HG02642 (cell line): ENCODE data around the gene TMC8.
"Not testable (repeated sequence)": the region's sequence is repeated elsewhere in the genome, so short reads cannot be mapped to it uniquely, and the experiment has no call there.

ENCODE experiments used
- ATAC-seq: cut with Tn5 transposase; IDR thresholded peaks from one replicate; pipeline ENCODE4 v1.9.1; 2021; ENCODE audit warnings: mild to moderate bottlenecking; ENCODE audit not compliant: unreplicated experiment, poor library complexity

The TMC8 gene

DNA sequence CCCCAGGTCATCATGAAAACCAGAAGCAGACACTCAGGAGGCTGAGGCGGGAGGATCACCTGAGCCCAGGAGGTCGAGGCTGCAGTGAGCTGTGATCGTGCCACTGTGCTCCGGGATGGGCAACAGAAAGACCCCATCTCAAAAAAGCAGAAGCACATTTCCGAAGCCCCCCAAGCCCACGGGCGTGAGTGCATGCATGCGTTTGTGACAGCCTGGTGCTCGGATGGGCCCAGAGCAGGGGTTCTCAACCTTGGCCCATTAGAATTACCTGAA is 21.1 kb upstream of the TMC8 start:
- no peak for ATAC-seq

GRCh38 chr17:78110363-78111015 is 20.1 kb upstream of the TMC8 start:
- no peak for ATAC-seq

- ATAC-seq = no peak
Observed at GRCh38 chr17:78111016-78111726, 19.4 kb upstream of the TMC8 start.

GRCh38 chr17:78111727-78112517 is 18.6 kb upstream of the TMC8 start:
- ATAC-seq = no peak

DNA sequence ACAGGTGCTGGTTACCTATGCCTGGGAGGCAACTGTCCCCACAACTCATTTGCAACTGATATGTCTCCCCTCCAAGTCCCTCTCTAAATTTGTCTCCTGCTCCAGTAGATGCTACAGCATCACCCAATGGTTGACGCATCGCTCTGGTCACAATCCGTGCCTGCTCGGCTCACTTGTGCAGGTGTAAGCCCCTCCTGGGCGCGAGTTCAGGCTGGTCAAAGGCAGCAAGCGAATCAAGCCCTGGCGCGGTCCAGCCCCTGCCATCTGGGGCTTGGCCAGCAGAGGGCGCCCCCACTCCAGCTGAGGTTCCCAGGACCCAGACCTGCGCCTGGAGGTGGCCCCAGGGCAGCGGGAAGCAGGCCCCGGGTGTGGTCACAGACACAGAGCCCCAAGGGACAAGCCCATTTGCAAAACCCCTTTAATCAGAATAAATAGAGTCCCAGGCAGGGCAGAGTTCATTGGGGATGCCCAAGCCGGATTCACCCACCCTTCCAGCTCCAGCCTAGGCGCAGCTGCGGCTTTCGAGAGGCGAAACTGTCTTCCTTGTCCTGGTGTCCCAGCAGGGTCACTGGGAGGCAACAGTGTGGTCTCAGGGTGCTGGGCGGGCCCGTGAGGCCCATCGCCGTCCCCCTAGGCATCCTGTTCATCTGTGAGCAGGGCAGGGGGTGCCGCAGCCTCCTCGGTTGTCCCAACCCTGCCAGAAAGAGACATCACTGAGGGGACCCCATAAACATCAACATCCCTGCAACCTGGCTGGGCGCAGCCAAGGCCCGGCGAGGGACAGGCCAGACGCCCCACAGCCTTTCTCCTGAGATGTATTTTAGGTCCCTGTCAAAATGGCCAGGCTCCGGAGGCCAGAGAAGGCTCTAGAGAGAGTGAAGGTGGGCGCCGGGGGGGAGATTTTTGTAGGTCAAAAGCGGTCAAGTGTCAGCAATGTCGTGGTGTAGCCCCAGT is 17.8 kb upstream of the TMC8 start:
- peak; percentile 63 for ATAC-seq

GRCh38 chr17:78113804-78114785 is 16.5 kb upstream of the TMC8 start:
- ATAC-seq = no peak

- no peak for ATAC-seq
Observed at GRCh38 chr17:78114831-78115723, 15.5 kb upstream of the TMC8 start.

DNA sequence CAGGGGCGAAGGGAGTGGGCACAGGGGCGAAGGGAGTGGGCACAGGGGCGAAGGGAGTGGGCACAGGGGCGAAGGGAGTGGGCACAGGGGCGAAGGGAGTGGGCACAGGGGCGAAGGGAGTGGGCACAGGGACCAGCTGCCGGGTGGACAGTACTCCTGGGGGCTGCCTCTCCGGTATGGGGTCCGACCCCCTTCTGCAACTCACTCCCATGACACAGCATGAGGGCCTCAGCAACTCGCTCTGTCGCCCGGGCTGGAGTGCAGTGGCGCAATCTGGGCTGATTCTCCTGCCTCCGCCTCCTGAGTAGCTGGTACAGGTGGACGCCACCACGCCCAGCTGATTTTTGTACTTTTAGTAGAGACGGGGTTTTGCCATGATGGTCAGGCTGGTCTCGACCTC is 14.8 kb upstream of the TMC8 start:
- not testable (repeated sequence) for ATAC-seq

DNA sequence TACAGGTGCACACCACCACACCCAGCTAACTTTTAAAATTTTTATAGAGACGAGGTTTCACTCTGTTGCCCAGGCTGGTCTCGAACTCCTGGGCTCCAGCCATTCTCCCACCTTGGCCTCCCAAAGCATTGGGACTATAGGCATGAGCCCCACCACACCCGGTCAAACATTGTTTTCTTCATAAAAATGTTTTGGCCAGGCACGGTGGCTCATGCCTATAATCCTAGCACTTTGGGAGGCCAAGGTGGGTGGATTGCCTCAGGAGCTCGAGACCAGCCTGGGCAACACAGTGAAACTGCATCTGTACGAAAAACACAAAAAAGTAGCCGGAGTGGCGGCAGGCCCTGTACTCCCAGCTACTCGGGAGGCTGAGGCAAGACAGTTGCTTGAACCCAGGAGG is 14.2 kb upstream of the TMC8 start:
- no peak for ATAC-seq

DNA sequence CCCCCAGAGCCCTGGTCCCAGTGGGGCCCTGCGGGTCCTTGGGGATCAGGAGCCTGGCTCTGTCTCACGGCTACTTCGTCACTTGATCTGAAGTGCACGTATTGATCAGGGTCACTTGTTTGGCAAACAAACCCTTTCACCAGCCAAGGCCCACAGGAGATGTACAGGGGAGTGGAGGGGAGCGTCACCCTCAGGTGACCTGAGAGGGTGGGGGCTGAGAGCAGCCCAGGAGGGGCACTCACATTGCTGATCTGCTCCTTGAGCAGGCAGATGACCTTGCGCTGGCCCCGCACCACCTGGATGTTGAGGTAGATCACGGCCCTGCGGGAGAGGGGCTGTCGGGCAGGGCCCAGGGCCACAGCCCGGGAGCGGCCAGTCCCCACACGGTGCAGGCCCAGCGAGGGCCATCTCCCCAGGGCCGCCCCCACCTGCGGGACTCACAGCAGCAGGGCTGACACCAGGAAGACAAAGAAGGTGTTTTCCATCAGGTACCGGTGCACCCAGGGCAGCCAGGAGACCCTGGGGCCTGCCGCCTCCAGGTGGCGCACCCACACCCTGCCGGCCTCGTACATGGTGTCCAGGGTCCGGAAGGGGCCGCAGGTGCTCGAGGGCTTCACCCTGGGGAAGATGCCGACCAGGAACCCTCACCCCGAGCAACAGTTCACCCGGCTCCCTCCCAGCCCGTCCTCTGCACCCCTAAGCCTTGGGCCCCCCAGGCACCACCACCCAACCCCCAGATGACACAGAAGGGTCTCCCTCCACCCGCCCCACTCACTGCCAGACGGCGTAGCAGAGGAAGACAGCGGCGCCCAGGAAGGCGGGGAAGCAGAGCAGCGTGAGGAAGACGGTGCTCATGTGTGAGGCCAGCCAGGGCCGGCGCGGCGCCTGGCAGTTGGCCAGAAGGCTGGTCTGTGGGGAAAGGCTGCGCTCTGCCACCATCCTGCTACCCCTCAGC is 13.3 kb upstream of the TMC8 start:
- ATAC-seq = no peak

GRCh38 chr17:78118801-78119241 is 11.8 kb upstream of the TMC8 start:
- ATAC-seq = no peak

GRCh38 chr17:78120537-78120936 is 10.0 kb upstream of the TMC8 start:
- no peak for ATAC-seq

- ATAC-seq = no peak
Observed at GRCh38 chr17:78120971-78121800, 9.4 kb upstream of the TMC8 start.

GRCh38 chr17:78121801-78122215 is 8.8 kb upstream of the TMC8 start:
- no peak for ATAC-seq

DNA sequence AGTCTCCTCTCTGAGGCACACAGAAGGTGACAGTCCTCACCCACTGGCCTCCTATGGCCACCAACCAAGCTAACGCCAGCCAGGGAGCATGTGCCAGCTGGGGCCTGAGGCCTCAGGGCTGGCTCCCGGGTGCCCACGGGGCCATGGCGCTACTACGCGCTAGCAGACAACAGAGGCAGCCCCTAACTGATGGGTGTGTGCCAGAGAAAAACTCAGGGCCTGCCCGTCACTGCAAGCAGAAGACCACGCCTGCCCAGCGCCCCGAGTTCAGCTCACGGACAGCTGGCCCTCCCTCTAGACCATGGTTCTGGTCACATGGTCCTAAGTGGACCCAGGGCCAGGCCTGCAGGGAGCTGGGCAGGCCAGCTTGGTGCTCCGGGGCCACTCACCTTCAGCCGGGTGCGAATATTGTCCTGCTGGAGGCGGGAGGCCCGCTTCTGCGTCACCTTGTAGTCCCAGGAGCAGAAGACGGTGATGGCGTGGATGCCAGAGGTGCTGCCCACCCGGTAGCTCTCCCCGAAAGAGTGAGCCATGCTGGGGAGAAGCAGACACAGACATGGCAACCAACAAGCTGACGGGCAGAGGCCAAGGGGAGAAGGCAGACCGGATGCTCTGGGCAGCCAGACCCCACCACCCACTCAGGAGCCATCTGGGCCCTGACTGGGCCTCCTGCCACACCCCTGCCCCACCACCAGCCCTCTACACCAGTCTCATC is 8.2 kb upstream of the TMC8 start:
- no peak for ATAC-seq

GRCh38 chr17:78122931-78123249 is 7.7 kb upstream of the TMC8 start:
- no peak for ATAC-seq
